ENCODE data around the gene C1orf94. TPM values are rescaled to one million over a fixed set of nuclear protein-coding genes. Genes with fewer than 3 reads are reported as not detected.
A peak's percentile ranks its signal among the peaks of the same experiment; 100 is the strongest.

Gene C1orf94
- polyA plus RNA-seq, 1 donor (not counting 4 experiments of a cell fraction or from before 2014, with no cell fraction given) = 0.05 TPM

DNA sequence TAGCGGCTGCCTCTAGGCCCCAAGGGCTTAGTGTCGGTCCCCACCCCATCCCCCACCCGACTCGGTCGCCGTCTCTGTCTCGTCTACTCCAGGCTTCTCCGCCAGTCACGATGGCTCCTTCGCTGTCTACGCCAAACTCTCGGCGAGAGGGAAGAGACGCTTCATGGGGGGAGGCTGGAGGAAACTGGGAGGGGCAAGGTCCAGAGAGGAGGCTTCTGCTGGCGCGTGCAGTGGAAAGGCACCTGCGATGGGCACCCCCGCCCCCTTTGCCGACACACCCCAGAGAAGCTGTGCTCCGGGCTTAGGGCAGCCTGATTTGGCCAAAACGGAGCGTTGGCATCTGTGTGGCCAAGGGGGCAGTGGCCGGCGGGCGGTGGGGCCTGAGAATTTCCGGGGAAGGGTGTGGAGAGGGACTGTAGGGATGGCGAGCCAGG is 10.5 kb upstream of the C1orf94 start:
- no peak overlapping the region for H3K27ac ChIP-seq (ENCODE audit: control insufficient read depth, insufficient read depth, low read length)
- peak overlapping the region in 2 of 3 experiments; percentile 7 to 13 for H3K4me3 ChIP-seq (ENCODE audit: control insufficient read depth in 2 of 3, extremely low read depth in 1 of 3, insufficient read depth in 2 of 3, low read depth in 1 of 3, low read length in 3 of 3)
- no peak for TF ChIP-seq EZH2 (IDR thresholded peaks at IDR 0.05; ENCODE audit: low read length)
- TF ChIP-seq, protein P1, sequence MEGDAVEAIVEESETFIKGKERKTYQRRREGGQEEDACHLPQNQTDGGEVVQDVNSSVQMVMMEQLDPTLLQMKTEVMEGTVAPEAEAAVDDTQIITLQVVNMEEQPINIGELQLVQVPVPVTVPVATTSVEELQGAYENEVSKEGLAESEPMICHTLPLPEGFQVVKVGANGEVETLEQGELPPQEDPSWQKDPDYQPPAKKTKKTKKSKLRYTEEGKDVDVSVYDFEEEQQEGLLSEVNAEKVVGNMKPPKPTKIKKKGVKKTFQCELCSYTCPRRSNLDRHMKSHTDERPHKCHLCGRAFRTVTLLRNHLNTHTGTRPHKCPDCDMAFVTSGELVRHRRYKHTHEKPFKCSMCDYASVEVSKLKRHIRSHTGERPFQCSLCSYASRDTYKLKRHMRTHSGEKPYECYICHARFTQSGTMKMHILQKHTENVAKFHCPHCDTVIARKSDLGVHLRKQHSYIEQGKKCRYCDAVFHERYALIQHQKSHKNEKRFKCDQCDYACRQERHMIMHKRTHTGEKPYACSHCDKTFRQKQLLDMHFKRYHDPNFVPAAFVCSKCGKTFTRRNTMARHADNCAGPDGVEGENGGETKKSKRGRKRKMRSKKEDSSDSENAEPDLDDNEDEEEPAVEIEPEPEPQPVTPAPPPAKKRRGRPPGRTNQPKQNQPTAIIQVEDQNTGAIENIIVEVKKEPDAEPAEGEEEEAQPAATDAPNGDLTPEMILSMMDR (optimal IDR thresholded peaks at IDR 0.05 in 1 of 3, IDR thresholded peaks at IDR 0.05 in 1 of 3, conservative IDR thresholded peaks at IDR 0.05 in 1 of 3; ENCODE audit: extremely low read depth in 1 of 3, insufficient read depth in 2 of 3, low read length in 3 of 3) = no peak
- DNase-seq (ENCODE audit: low read depth, low spot score) (no peak), FAIRE-seq (no peak)
- peak overlapping the region; percentile 51 for H3K4me2 ChIP-seq (ENCODE audit: control insufficient read depth, extremely low read depth, insufficient read depth, low read depth, low read length)
- H3K9ac ChIP-seq (ENCODE audit: control insufficient read depth, extremely low read depth, insufficient read depth, low read length) = no peak overlapping the region
- no peaks in the 10 kb centered on the region for H3K79me2 ChIP-seq (ENCODE audit: control insufficient read depth, insufficient read depth, low read length)
- peak overlapping the region; percentile 33 for H2AFZ ChIP-seq (ENCODE audit: control insufficient read depth, low read length)
- no peaks in the 10 kb centered on the region for H3K36me3 ChIP-seq (ENCODE audit: control insufficient read depth in 2 of 2, extremely low read depth in 1 of 2, insufficient read depth in 2 of 2, low read length in 2 of 2)
- no peaks in the 10 kb centered on the region for H3K9me3 ChIP-seq (ENCODE audit: control insufficient read depth, low read depth, low read length)
- dilution Hi-C loops (cut with MboI; ENCODE audit: extremely low pct_ligation_motif_present, low sequenced_read_pairs) = no loop called here
- no peaks in the 10 kb centered on the region for H4K20me1 ChIP-seq (ENCODE audit: control insufficient read depth, extremely low read depth, insufficient read depth, low read length)
- H3K27me3 ChIP-seq (ENCODE audit: control insufficient read depth, extremely low read depth, insufficient read depth, low read length) = peaks cover 25% of the 10 kb centered on the region
- H3K4me1 ChIP-seq (ENCODE audit: control insufficient read depth, extremely low read depth, insufficient read depth, low read length) = peaks cover 20% of the 10 kb centered on the region
- no peaks in the 10 kb centered on the region for H3K9me1 ChIP-seq (ENCODE audit: control insufficient read depth, extremely low read depth, insufficient read depth, low read length)

DNA sequence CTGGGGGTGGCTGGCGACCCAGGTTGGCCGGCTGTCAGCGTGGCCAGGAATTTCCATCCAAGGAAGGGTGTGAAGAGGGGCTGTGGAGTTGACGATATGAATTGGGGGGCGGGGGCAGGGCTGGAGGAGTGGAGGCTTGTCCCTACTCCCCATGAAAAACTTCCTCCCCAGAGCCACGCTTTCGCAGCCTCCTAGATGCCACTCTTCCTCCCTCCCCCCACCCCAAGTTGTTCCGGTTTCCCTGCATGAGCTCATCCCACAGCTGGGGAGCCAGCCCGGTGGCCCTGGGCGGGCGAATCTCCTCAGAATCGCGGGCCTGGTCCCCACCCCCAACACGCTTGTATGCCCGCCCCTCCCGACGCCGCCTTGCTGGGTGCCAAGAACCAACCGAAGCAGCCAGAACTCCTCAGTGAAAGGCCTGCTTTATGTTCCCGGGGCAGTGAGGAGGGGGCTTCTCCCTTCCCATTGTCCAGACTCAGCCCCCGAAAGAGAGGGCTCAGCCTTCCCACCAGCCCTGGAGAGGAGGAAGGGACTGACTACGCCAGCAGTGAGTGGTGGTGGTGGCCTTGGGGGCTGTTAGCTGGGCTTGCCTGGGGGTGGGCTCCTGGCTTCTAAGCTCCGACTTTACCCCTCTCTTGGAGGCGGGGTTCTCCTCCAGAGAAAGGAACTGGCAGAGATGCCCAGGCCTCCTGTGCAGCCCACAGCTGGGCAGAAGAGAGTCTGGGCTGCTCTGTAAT is 9.9 kb upstream of the C1orf94 start:
- TF ChIP-seq, protein P1 (optimal IDR thresholded peaks at IDR 0.05 in 1 of 3, IDR thresholded peaks at IDR 0.05 in 1 of 3, conservative IDR thresholded peaks at IDR 0.05 in 1 of 3; ENCODE audit: extremely low read depth in 1 of 3, insufficient read depth in 2 of 3, low read length in 3 of 3) = no peak
- TF ChIP-seq EZH2 (IDR thresholded peaks at IDR 0.05; ENCODE audit: low read length) = no peak
- Histone ChIP-seq H3K9ac (ENCODE audit: control insufficient read depth, extremely low read depth, insufficient read depth, low read length) (no peak overlapping the region), H3K79me2 (ENCODE audit: control insufficient read depth, insufficient read depth, low read length) (no peaks in the 10 kb centered on the region), H3K4me2 (ENCODE audit: control insufficient read depth, extremely low read depth, insufficient read depth, low read depth, low read length) (peak overlapping the region; percentile 51), H3K27me3 (ENCODE audit: control insufficient read depth, extremely low read depth, insufficient read depth, low read length) (peaks cover 25% of the 10 kb centered on the region), H3K9me1 (ENCODE audit: control insufficient read depth, extremely low read depth, insufficient read depth, low read length) (no peaks in the 10 kb centered on the region), H3K27ac (ENCODE audit: control insufficient read depth, insufficient read depth, low read length) (no peak overlapping the region), H3K36me3 (ENCODE audit: control insufficient read depth in 2 of 2, extremely low read depth in 1 of 2, insufficient read depth in 2 of 2, low read length in 2 of 2) (no peaks in the 10 kb centered on the region), H2AFZ (ENCODE audit: control insufficient read depth, low read length) (peak overlapping the region; percentile 33), H3K4me1 (ENCODE audit: control insufficient read depth, extremely low read depth, insufficient read depth, low read length) (peaks cover 20% of the 10 kb centered on the region), H3K4me3 (ENCODE audit: control insufficient read depth in 2 of 3, extremely low read depth in 1 of 3, insufficient read depth in 2 of 3, low read depth in 1 of 3, low read length in 3 of 3) (peak overlapping the region in 2 of 3 experiments; percentile 7 to 13), H4K20me1 (ENCODE audit: control insufficient read depth, extremely low read depth, insufficient read depth, low read length) (no peaks in the 10 kb centered on the region), H3K9me3 (ENCODE audit: control insufficient read depth, low read depth, low read length) (no peaks in the 10 kb centered on the region)
- no peak for FAIRE-seq
- DNase-seq (ENCODE audit: low read depth, low spot score) = no peak
- dilution Hi-C loops (cut with MboI; ENCODE audit: extremely low pct_ligation_motif_present, low sequenced_read_pairs) = no loop called here

All from keratinocyte (primary cell).